Nucleus accumbens (tissue), 56 donors: ENCODE measurements around the gene SGSM1.

ENCODE experiments used
- DNase-seq, 56 donors: peaks; one replicate each; lab custom pipeline; 2025; lab: John Stamatoyannopoulos, UW

Gene SGSM1

DNA sequence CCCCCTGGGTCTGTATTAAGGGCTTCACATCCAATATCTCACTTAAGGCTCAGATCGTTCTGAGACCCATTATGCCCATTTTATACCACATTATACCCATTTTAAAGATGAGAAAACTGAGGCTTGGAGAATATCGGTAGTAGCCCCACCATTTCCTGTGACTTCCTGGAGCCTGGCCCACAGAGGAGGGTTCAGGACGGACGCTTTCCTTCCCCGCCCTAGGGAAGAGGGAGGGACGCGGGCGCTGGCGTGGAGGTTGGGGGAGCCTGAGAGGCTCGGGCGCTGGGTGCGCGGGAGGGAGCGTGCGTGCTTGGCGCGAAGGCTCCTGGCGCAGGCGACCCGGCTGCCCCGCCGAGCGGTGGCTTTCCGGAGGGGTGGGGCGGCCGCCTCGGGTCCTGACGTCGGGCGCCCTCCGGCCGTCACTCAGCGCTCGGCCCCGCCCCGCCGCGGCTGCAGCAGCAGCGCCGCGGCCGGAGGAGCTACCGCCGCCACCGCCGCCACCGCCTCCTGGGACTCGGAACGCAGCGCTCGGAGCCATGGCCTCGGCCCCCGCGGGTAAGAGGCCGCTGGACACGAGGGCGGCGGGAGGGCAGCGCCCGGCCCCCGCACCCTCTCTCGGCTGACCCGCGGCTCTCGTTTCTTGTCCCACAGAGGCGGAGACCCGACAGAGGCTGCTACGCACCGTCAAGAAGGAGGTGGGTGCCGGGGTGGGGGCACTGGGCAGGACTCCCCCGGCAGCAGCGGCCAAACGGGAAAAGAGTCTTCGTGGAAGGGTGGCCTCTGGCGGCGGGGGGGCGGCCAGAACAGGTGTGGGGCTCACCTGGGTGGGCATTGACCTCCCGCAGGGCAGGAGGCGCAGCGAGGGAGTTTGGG lies at the start of gene SGSM1:
SGSM1 (plus strand) TSS at position 422 of the 873 bp plus-strand sequence; CDS start at position 537, 115 bp downstream.
- DNase-seq: peak in 46 of 56 donors; percentile 13 to 83 (median 51)

DNA sequence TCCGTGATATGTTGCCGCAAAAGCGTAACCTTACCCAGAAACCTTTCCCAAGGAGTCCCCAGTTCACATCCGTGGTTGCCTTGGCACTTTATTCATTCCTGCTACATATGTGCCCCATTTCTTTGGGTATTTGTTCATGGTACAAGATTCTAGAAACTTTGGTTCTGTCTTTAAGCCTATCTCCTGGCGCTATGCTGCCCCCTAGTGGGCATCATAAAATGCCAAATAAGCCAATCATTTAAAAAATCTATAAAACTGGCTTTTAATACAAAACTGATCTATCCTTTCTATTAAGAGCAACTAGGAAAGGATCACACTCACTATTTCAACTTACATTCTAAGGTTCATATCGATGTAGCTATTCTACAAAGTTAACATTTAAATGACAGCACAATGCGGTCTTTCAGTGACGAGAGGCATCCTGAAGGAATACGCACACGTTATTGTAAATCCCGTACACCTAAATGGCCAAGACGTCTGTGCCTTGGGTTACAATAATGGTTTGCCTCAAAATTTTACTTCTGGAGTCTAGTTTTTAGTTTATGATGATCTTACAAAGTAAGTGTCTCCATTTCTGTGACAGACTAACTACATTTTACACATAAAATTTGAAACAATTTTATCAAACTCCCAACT lies 47.7 kb upstream of the SGSM1 start:
- peak in 25 of 56 donors; percentile 0 to 76 (median 15) for DNase-seq

DNA sequence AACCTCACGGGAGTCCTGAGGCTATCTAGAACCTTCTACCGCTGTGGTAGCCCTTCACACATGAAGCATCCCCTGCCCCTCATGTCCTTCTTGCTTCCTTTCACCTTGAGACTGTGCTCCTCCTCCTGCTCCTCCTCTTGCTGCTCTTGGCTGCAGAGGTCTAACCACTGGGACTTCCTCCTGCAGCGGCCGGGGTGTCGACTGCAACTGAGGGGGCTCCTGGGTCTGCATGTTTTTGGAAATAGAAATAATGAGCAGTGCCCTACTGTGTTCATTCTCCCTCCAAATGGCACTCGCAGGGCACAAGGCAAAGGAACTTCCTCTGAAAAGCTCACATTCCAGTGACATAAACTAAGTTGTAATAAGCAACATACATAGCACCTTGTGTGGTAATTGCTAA lies 46.2 kb upstream of the SGSM1 start:
- no peak for DNase-seq

GRCh38 chr22:24760708-24761306 lies 45.2 kb upstream of the SGSM1 start:
- DNase-seq: no peak

DNA sequence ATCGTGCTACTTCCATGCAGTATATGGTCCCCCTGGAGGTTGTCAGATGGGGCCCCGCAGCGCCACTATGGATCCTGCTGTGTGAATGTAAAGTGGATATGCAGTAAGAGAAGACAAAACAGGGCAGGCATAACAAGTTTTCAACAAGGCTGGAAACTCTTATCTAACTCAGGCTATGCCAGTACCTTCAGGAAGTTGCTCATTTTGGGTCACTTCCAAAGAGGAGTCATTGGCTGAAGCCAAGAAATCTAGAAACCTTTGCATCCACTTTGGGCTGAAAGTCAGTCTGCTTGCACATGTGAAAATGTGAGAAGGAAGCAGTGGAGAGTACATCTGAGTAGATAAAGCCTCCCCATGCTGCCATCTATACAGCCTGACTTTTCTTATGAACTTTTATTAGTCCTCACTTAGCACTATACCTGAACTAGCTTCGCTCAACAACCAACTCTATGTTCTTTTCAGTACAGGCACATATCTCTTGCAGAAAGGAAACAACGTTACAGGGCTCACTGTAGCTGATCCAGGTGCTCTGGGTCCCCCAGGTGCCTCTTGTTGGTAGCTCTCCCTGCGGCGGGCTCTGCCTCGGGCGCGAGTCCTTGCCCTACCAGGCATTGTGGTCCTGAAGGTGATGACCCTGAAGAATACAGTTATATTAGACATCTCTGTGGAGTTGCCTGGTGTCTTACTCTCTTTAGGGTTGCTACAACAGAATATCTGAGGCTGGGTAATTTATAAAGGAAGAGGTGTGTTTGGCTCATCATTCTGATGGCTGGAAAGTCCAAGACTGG lies 43.9 kb upstream of the SGSM1 start:
- no peak for DNase-seq

DNA sequence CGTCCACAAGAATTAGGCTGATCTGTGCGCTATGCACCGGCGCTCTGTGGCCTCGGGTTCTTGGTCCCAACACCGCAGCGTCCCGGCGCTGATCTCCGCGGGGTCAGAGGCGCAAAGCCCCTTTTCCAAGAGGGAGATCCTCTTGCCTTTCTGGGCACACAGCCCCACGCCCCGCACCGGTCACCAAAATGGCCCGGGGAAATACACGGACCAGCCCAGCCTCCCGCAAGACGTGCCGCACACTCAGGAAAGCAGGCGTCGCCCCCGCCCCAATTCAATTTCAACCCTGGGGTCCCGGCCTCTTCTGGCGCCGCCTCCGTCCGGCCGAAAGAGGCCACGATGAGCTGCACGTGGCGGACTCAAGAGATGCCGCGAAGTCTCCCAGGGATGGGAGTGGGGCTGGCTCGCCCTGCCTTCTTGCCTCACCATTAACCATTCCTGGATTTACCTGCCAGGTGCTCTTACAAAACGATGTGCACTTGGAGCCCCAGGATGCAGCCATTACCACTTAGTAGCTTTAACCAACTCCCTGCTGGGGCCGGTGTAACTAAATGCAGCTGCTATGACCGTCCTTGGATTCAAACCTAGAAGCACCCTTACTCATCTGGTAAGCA lies 42.0 kb upstream of the SGSM1 start:
- DNase-seq: no peak

DNA sequence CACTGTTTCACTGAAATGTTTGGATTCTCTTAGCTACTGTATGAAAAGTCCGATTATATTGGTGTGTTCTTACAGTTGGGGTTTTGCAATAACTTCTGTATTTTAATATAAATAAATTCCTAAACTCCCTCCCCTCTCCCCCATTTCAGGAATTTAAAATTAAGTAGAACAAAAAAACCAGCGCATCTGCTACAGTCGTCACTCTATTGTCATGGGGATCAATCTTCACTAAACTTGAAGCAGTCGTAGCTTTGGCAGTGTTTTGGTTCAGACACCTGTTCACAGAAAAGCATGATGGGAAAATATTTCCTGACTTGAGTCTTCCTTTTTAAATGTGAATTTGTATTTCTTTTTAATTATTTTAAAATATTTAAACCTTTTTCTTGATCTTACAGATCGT lies 40.8 kb upstream of the SGSM1 start:
- DNase-seq: no peak

- peak in 24 of 56 donors; percentile 1 to 43 (median 8) for DNase-seq
Observed at GRCh38 chr22:24768537-24769374, 37.3 kb upstream of the SGSM1 start.

- DNase-seq: peak in 1 of 56 donors; percentile 3
Observed at GRCh38 chr22:24772493-24773220, 33.4 kb upstream of the SGSM1 start.

DNA sequence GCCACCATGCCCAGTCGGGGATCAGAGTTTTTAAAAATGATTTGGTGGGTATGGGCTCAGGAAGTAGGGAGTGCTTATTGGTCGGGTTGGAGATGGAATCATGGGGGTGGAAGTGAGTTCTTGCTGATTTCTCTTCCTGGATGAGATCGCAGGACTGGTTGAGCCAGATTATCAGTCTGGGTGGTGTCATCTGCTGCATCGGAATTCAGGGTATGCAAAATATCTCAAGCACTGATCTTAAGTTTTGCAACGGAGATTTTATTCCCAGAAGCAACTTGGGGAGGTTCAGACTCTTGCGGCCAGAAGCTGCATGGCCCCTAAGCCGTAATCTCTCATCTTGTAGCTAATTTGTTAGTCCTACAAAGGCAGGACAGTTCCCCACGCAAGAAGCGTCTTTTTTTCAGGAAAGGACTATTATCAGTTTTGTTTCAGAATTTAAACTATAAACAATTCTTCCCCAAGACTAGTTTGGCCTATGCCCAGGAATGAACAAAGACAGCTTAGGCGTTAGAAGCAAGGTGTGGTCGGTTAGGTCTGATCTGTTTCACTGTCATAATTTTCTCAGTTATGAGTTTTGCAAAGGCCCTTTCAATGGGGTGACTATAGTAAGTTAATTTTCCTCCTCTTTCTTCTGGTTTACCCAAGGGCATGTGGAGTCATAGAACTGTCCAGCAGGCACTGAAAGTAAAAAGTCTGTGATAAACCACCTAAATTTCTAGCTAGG lies 30.1 kb upstream of the SGSM1 start:
- no peak for DNase-seq

DNA sequence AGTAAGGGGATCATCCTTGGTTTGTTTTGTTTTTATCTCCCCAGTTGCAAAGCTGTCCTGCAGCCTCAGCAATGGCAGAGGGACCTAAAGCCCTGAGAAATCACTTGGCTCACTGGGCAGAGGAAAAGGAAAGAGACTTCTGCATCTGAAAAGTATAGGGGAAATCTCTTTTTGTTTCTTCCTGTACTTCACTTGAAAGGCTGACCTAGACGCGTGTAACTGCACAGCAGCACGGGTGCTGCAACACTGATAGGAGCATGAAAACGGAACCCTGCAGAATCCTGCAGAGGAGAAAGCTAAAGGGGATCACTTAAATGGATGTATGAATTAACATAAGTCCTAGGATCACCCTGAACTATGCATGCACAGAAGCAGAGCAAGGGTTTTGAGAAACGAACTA lies 29.5 kb upstream of the SGSM1 start:
- no peak for DNase-seq

DNA sequence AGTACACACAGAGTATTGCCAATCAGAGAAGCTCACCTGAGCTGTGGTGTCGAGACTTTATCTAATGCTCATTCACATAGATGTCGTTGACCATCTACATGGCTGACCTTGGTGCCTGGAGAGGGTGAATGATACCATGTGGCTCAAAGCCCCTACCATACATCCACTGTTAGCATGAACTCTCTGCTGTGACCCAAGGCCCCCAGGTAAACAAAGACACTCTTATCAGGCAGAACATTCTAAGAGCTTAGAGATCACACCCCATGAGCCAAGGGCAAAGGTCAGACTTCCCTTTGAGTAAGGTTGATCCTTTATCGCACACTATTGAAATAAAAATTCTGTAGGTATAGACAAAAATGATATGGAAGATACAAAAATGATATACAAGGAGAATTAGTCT lies 16.5 kb upstream of the SGSM1 start:
- no peak for DNase-seq

GRCh38 chr22:24791362-24791761 lies 14.6 kb upstream of the SGSM1 start:
- DNase-seq: no peak

- no peak for DNase-seq
Observed at GRCh38 chr22:24796056-24796455, 10.0 kb upstream of the SGSM1 start.

- DNase-seq: no peak
Observed at GRCh38 chr22:24796860-24797259, 9.2 kb upstream of the SGSM1 start.

DNA sequence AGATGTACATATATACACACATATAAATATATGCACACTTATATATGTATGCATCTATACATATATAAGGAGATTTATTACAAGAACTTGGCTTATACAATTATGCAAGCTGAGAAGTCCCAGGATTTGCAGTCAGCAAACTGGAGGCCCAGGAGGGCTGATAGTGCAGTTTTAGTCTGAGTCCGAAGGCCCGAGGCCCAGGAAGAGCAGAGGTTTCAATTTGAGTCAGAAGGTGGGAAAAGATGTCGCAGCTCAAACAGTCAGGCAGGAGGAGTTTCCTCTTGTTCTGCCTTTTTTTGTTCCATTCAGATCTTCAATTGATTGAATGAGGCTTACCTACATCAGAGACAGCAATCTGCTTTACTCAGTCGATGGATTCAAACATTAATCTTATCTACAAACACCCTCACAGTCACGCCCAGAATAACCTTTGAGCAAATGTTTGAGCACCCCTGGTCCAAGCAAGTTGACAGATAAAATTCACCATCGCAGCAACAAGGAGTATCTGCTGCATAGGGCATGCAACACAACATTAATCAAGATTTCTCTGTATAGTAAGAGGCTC lies 4.0 kb upstream of the SGSM1 start:
- DNase-seq: no peak

DNA sequence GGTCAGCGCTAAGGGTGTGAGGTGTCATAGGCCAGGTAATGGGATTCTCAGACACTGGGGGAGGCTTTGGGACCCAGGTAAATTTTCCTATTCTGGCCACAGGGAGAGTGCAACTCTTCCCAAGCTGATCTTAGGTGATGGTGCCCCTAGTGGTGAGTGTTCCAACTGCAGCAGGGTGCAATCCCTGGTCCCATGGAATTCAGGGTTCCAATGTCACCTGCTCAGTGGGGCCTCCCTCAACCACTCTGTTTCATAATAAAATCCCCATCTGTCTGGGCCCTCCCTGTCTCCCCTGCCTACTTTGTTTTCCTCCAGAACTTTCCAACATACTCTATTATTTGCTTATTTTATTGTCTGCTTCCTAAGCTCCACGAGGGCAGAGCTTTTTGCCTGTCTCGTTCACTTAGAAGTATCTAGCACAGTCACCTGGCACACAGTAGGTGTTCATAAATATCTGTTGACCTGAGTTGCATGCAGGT lies 2.9 kb upstream of the SGSM1 start:
- DNase-seq: peak in 32 of 56 donors; percentile 5 to 72 (median 28)

- DNase-seq: peak in 10 of 56 donors; percentile 14 to 61 (median 31)
Observed at GRCh38 chr22:24806663-24807001, 621 bp downstream of the SGSM1 start.
